Spleen (tissue), 7 donors: Measurements from ENCODE around the gene ATP8A2.

ENCODE experiments used
- POLR2A ChIP-seq, 3 donors: fragments of 450-650 bp; IDR thresholded peaks; one replicate each; pipeline ENCODE4 v1.5.1; 2017; ENCODE audit warnings: antibody characterized with exemption in 3 of 3, mild to moderate bottlenecking in 1 of 3
- POLR2AphosphoS5 ChIP-seq, 3 donors: sonication (generic); formaldehyde crosslinking; IDR thresholded peaks; one replicate each; pipeline ENCODE4 v1.5.1; 2017; ENCODE audit warnings: antibody characterized with exemption in 3 of 3
- TF ChIP-seq, protein P1 (sequence below), 11 experiments: fragments of 200-600 bp in 7 of 11; fragments of 450-650 bp in 4 of 11; sonication (generic) in 4 of 11; IDR thresholded peaks in 8 of 11; conservative IDR thresholded peaks in 3 of 11; 1 replicate in 7 of 11; 2 replicates in 4 of 11; pipeline versions ENCODE4 v1.4.0 to v1.8.0; 2016 to 2021; ENCODE audit warnings: antibody characterized with exemption in 11 of 11, inconsistent platforms in 4 of 11, mild to moderate bottlenecking in 1 of 11
- donor health status: DM: no; HTN: no; CAD: no; lungs with moderate emphysema.
- donor health status: DM: no; HTN: no; CAD: no.
- donor health status: DM: no; HTN: no; CAD: no.

DNA sequence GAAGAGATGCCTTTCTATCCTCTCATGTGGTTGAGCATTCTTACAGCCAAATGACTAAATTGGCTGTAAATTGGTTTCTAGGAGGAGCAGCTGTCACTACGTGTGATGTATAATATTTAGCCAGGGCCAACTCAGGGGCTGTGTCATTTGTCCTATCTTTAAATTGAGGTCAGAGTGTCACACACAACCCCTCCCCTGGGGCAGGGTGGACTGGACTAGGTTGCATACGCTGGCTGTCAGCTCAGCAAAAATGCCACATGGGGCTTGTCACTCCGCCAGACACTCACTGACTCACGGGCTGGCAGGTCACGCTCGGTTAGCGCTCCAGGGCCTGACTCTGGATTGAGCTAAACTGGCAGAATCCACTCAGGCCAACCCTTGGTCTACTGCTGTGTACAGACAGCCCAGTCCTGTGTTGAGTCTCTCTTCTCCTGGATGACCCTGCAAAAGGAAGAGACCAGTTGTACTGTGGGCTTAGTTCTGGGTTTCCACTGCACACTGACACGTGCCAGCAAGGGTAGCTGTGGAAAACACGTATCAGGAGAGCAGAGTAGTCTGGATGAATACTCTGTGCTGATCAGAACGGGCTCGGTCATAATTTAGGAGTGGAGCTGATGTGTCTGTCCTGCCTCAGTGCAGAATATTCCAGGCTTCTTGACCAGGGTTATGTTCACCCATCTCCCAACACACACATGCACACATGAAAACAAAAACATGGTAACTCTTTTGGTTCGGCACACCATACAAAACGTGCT is 650.9 kb downstream of the ATP8A2 start:
- TF ChIP-seq, protein P1, sequence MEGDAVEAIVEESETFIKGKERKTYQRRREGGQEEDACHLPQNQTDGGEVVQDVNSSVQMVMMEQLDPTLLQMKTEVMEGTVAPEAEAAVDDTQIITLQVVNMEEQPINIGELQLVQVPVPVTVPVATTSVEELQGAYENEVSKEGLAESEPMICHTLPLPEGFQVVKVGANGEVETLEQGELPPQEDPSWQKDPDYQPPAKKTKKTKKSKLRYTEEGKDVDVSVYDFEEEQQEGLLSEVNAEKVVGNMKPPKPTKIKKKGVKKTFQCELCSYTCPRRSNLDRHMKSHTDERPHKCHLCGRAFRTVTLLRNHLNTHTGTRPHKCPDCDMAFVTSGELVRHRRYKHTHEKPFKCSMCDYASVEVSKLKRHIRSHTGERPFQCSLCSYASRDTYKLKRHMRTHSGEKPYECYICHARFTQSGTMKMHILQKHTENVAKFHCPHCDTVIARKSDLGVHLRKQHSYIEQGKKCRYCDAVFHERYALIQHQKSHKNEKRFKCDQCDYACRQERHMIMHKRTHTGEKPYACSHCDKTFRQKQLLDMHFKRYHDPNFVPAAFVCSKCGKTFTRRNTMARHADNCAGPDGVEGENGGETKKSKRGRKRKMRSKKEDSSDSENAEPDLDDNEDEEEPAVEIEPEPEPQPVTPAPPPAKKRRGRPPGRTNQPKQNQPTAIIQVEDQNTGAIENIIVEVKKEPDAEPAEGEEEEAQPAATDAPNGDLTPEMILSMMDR (IDR thresholded peaks at IDR 0.05 in 8 of 11, conservative IDR thresholded peaks at IDR 0.05 in 3 of 11): no peak
- TF ChIP-seq POLR2AphosphoS5 (IDR thresholded peaks at IDR 0.05): no peak
- TF ChIP-seq POLR2A (IDR thresholded peaks at IDR 0.05): no peak
